LNCaP clone FGC (cell line): Measurements from ENCODE around the gene HBD.

Experiments
- DNase-seq: peaks from one replicate; pipeline ENCODE4 v3.0.0-alpha.2; 2011; ENCODE audit warnings: low read depth
- H3K4me3 ChIP-seq: 2 replicates; pipeline ENCODE4 v1.5.1; 2011; ENCODE audit warnings: mild to moderate bottlenecking, low read depth, low read length, control low read depth
- TF ChIP-seq, protein P1 (sequence below): IDR thresholded peaks from 2 replicates; pipeline ENCODE4 v1.5.1; 2012; ENCODE audit warnings: mild to moderate bottlenecking; ENCODE audit not compliant: control insufficient read depth, insufficient read depth; ENCODE audit errors: extremely low read depth

The HBD gene

DNA sequence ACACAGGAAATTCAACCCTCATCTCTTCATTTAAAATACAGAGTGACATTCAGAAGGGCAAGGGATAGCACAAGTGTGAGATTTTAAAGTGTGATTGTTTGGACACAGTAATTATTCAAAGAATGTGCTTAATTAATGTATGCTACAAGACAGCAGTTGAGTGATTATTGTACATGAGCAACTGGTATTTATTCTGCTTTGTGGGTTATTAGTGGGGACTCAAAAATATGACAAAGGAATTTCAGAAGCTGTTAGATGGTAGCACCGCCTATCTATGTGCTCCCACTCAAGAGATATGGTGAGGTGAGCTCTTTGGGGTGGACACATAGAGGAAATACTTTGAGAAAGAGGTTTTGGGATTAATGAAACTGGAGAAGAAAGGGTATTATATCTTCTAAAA, 5.8 kb upstream of the HBD start:
- TF ChIP-seq, protein P1, sequence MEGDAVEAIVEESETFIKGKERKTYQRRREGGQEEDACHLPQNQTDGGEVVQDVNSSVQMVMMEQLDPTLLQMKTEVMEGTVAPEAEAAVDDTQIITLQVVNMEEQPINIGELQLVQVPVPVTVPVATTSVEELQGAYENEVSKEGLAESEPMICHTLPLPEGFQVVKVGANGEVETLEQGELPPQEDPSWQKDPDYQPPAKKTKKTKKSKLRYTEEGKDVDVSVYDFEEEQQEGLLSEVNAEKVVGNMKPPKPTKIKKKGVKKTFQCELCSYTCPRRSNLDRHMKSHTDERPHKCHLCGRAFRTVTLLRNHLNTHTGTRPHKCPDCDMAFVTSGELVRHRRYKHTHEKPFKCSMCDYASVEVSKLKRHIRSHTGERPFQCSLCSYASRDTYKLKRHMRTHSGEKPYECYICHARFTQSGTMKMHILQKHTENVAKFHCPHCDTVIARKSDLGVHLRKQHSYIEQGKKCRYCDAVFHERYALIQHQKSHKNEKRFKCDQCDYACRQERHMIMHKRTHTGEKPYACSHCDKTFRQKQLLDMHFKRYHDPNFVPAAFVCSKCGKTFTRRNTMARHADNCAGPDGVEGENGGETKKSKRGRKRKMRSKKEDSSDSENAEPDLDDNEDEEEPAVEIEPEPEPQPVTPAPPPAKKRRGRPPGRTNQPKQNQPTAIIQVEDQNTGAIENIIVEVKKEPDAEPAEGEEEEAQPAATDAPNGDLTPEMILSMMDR, result no peak
- no peak for DNase-seq
- no peak overlapping the region for H3K4me3 ChIP-seq

DNA sequence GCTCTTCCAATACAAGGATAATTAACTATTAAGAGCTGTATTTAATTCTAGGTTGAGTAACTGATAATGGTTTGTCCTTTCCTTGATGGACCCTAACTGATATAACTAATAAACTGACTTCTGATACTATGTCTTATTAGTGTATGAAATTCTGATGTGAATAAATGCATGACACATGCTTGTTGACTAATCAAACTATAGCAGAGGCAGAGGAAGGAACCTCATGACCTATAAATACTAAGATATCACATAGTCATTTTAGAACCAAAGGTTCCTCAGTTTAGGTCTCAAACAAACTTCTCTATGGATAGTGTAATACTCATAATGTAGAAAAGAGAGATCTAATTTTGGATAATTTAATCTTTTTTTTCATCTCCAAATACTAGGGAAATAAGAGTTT, 4.8 kb upstream of the HBD start:
- TF ChIP-seq, protein P1, result no peak
- no peak for DNase-seq
- no peak overlapping the region for H3K4me3 ChIP-seq

DNA sequence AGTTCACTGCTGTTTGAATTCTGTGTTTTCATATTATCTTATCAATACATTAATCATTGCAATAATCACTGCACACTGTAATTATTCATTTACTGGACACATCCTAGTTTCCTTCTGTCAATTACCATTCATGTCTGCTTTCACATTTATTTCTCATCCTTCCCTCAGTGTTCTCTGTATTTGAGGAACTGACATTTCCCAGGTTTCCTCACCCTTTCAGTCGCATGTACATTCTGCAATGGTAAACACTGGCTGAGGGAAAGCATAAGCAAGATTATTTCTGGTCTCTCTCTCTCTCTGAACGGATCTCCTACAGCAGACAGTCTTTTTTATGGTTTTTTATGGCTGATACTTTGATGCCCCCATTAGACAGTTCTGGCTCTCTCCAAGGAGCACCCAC, 4.2 kb upstream of the HBD start:
- no peak overlapping the region for H3K4me3 ChIP-seq
- TF ChIP-seq, protein P1, result no peak
- no peak for DNase-seq

DNA sequence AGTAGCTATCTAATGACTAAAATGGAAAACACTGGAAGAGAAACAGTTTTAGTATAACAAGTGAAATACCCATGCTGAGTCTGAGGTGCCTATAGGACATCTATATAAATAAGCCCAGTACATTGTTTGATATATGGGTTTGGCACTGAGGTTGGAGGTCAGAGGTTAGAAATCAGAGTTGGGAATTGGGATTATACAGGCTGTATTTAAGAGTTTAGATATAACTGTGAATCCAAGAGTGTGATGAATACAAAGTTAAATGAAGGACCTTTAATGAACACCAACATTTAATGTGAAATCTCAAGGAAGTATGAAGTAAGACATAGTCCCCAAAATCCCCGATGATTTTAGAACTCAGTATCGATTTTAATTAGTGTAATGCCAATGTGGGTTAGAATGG, 3.1 kb upstream of the HBD start:
- no peak for DNase-seq
- H3K4me3 ChIP-seq, result no peak overlapping the region
- TF ChIP-seq, protein P1, result no peak

DNA sequence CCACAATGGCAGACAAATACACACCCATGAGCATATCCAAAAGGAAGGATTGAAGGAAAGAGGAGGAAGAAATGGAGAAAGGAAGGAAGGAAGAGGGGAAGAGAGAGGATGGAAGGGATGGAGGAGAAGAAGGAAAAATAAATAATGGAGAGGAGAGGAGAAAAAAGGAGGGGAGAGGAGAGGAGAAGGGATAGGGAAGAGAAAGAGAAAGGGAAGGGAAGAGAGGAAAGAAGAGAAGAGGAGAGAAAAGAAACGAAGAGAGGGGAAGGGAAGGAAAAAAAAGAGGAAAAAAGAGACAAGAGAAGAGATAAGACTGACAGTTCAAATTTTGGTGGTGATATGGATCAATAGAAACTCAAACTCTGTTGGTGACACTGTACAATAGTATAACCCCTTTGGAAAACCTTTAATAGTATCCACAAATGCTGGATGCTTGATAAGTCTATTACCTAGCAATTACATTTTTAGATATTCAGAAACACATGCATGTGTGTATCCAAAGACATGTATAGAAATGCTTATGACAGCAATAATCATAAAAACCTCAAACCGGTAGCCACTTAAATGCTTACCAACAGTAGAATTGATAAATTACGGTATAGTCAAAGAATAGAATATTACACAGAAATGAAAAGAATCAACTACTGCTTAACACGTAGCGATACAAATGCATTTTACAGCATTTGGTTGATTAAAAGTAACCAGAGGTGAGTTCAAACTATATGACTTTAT, 1.2 kb upstream of the HBD start:
- DNase-seq, result no peak
- TF ChIP-seq, protein P1, result no peak

DNA sequence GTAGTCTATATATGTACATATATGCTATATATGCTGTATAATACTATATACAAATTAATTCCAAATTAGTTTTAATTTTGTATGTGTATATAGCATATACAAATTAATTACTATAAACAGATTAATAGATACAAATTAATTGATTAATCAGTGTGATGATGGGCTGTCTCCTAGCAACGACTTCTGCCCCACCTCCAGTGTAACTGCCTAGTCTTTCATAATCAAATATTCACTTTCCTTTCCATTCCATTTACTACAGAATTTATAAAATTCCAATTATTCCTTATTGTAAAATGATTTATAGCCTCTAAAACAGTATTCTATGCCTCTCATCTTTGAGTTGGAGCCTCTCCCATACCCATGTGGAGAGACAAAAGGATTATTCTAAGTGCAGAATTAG, 976 bp downstream of the HBD start:
- TF ChIP-seq, protein P1, result no peak
- no peak for DNase-seq
- no peak overlapping the region for H3K4me3 ChIP-seq

More for the DNA sequence above, 1.2 kb upstream of the HBD start:
- H3K4me3 ChIP-seq, result no peak overlapping the region

DNA sequence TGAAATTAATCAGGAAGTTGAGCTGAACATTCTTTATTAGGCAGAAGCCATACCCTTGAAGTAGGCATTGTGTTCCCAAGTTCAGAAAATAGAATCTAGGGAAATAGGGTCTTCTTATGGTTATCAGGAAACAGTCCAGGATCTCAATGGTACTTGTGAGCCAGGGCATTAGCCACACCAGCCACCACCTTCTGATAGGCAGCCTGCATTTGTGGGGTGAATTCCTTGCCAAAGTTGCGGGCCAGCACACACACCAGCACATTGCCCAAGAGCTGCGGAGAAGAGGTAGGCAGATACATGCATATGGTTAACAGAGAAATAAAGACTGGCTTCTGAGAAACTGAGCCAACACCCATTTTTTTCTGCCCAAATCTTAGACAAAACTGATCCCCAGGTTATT, 1.5 kb downstream of the HBD start:
- no peak overlapping the region for H3K4me3 ChIP-seq
- TF ChIP-seq, protein P1, result no peak
- no peak for DNase-seq
